HTR-8/SVneo (cell line): Measurements from ENCODE around the gene LRP6.
"Not testable (repeated sequence)": the region's sequence is repeated elsewhere in the genome, so short reads cannot be mapped to it uniquely, and the experiment has no call there.

Source experiments
- DNase-seq: peaks from one replicate; pipeline ENCODE4 v3.0.0; 2011; ENCODE audit warnings: low spot score, mixed read lengths; ENCODE audit not compliant: insufficient read length
- FAIRE-seq: peaks from 2 replicates; lab custom pipeline; 2011; peaks lifted over from hg19 to GRCh38; lab: Jason Lieb, UNC

LRP6 gene

DNA sequence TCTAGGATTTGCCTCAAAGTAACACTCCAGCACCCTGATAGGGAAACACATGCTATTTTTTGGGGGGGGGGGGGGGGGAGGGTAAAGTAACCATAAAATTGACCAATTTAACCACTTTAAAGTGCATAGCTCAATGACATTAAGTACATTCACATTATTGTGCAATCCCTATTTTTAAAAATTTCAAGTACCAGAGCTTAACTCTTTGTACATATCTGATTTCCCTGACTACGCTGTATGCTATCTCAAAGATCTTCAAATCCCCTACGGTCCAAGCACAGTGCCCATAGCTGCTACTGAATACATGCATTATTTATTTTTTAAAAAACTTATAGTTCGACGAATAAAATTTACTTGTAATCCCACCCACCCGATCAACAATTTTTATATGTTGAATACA, 133.1 kb downstream of the LRP6 start:
- DNase-seq (no peak), FAIRE-seq (no peak)

GRCh38 chr12:12133259-12133658, 133.6 kb downstream of the LRP6 start:
- no peak for FAIRE-seq
- no peak for DNase-seq

DNA sequence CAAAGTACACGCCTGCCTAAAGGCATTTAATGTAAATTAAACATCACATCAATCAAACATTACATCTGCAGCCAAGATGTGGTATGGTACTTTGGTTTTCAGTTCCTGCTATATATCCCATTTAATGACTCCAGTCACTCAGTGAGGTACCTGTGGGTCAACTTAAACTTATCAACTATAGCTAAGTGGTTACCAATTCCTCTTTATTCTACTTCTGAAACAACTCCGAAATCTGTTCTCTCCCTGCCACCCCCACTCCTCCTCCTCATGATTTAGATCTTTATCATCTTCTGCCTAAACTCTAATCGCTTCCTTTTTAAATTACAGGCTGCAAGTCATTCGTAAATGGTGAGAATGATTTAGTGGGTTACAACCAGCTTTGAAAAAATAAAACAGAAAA, 138.2 kb downstream of the LRP6 start:
- FAIRE-seq (no peak), DNase-seq (no peak)

- FAIRE-seq: no peak
- DNase-seq: no peak
Observed at GRCh38 chr12:12127304-12127703, 139.5 kb downstream of the LRP6 start.

GRCh38 chr12:12126551-12126950, 140.3 kb downstream of the LRP6 start:
- FAIRE-seq (no peak), DNase-seq (no peak)

- FAIRE-seq: no peak
- no peak for DNase-seq
Observed at GRCh38 chr12:12123036-12123604, 143.7 kb downstream of the LRP6 start.

GRCh38 chr12:12121061-12121460, 145.8 kb downstream of the LRP6 start:
- DNase-seq: no peak
- no peak for FAIRE-seq

DNA sequence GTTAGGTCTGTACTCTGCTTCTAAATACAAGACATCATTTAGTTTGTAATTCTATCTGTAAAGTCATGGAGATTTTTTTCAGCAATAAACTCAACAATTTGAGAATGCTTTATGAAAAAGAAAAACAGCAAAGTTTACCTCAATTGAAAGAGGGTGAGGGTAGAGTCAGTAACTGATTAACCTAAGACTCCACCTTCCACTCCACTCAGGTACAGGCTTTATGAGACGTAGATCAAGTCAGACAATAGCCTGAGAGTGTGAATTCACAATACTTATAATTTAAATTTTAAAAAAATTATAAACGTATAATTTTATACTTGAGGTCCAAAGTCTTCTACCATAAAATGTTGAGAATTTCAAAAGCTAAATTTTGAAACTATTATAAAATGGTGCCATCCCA, 150.2 kb downstream of the LRP6 start:
- DNase-seq (no peak), FAIRE-seq (no peak)

DNA sequence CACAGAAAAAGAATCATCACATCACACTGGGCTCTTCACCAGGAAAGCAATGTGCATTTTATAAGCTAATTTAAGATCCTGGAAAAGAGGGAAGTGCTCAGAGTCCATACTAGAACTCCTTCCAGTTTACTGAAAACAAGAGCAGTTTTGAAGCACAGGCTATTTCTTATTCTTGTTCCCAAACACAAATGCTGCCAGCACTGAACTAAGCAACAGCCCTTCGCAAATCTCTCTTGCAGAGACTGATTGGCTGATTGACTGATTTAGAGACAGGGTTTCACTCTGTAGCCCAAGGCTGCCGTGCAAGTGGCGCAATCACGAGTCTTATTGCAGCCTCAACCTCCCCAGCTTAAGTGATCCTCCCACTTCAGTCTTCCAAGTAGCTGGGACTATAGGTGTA, 151.3 kb downstream of the LRP6 start:
- DNase-seq (no peak), FAIRE-seq (no peak)

GRCh38 chr12:12110923-12111555, 155.8 kb downstream of the LRP6 start:
- DNase-seq, FAIRE-seq: not testable (repeated sequence)

- FAIRE-seq (no peak), DNase-seq (no peak)
Observed at GRCh38 chr12:12108441-12109058, 158.3 kb downstream of the LRP6 start.

GRCh38 chr12:12107678-12108077, 159.2 kb downstream of the LRP6 start:
- DNase-seq (no peak), FAIRE-seq (no peak)

GRCh38 chr12:12099102-12099501, 167.7 kb downstream of the LRP6 start:
- no peak for FAIRE-seq
- DNase-seq: no peak

- DNase-seq: no peak
- FAIRE-seq: no peak
Observed at GRCh38 chr12:12098691-12099015, 168.2 kb downstream of the LRP6 start.

DNA sequence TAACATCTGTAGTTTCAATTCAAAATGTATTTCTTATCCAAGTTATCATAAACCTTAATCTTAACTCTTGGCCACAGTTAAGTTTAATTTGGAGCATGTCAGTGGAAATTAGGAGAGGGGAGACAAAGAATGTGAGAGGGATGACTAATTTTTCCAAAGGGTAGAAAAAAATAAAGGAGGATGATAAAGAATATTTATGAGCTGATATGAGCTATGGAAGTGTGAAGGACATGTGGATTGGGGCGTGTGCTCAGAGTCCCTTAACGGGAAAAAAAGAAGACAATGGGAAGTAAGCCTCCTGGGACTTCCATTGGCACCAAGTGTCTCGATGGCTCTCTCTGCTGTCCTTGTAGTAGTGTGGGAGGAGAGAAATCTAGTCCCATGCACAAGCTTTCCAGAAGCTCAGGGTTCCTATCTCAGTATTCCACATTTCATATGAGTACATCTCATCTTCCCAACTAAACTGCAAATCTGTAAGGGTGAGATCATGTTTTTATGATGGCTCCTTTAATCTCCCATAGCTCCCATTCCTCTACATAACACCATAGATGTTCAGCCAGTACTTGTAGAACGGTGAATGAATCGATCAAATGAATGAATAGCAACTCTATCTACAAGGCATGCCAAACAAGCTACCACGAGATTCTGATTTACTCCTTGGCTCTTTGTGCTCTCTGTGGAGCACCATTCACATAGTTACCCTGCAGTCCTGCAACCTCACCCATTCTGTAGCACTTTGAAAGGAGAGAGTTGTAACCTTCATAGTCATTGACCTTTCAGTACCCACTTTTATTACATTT, 168.8 kb downstream of the LRP6 start:
- DNase-seq: no peak
- FAIRE-seq: no peak

DNA sequence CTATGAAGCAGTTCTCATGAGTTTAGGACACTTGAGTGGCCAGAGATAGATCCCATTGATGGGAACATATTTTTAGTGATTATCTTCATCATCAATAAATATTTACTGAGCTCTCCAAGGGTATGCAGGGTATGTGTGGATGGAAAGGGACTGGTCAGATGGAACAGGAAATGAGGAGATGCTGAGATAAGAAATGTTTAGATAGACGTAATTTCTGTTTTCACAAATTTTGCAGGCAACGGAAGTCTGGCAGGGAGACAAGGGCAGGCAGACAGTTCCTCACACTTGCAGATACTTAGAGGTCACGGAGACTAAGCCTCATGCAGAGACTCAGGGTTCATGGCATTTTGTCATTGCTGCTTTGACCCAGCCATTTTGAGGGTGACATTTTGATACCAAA, 171.8 kb downstream of the LRP6 start:
- FAIRE-seq (no peak), DNase-seq (no peak)

GRCh38 chr12:12094481-12094880, 172.4 kb downstream of the LRP6 start:
- DNase-seq (no peak), FAIRE-seq (no peak)

DNA sequence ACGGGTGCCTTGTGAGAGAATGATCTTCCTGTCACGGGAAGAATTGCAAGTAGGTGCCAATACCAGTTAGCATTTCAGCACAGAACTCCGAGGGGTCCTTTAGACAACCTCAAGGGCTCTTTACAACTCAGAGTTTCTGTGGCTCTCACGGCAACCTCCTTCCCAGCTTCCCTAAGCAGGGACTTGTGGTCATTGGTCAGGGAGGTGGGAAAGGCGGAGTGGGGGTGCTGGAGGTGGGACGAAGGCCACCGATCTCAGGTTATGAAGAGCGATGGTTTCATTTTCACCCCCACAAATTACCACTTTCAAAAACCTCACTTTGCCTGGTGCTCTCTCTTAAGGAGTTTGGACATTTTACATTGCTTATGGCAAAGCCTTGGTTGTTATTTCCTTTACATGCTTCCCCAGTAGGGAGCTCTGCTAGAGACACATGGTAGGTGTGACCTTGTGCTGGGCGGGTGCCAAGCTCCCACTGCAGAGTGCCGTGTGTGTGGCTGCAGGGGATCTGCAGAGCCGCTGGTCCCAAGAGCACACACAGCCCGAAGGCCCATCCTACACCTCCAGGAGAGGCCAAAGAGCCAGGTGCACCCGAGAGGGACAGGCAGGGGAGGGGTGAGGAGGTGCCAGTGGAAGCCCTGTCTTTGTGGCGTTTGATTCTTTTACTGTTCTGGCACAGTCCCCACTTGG, 174.7 kb downstream of the LRP6 start:
- DNase-seq (no peak), FAIRE-seq (no peak)

DNA sequence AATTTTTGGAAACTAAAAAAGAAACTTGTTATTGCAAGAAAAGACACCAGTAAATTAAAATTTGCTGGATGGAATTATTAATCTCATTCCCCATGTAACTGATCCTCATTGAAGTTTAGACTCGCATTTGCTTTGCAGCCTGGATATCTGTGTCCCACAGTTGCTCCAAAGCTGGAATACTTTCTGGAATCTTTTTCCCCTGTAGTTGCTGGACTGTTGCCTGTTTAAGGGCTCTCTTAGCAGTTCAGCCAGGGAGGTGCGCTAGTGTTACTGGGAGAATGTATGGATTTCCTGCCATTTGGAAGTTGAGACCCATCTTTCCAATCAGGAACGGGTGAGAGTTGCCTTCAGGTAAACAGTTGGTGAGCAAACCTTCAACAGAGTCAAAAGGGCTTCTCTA, 175.8 kb downstream of the LRP6 start:
- DNase-seq (no peak), FAIRE-seq (no peak)

DNA sequence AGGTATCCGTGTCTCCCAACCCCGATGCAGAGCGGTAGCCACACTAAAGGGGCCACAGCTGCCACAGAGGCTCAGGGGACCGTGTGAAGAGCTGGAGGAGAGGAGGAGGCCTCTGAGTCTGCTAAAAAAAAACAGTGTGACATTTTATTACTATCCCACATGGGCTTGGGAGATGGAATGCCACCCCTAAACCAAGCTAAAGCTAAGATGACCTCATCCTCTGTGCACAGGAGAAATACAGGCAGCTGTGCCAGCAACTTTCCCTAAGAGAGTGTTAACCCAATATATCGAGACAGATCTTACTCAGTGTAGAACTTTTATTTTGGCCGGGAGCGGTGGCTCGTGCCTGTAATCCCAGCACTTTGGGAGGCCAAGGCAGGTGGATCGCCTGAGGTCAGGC, 178.1 kb downstream of the LRP6 start:
- no peak for FAIRE-seq
- no peak for DNase-seq

- DNase-seq (no peak), FAIRE-seq (no peak)
Observed at GRCh38 chr12:12088147-12088546, 178.7 kb downstream of the LRP6 start.
